ENCODE measurements around the gene TOP2B. TPM values are rescaled to one million over a fixed set of nuclear protein-coding genes. Genes with fewer than 3 reads are reported as not detected.

The TOP2B gene
- total and polyA plus RNA-seq, 7 experiments from 2014 or later: 66.6 to 190 (median 123) TPM

DNA sequence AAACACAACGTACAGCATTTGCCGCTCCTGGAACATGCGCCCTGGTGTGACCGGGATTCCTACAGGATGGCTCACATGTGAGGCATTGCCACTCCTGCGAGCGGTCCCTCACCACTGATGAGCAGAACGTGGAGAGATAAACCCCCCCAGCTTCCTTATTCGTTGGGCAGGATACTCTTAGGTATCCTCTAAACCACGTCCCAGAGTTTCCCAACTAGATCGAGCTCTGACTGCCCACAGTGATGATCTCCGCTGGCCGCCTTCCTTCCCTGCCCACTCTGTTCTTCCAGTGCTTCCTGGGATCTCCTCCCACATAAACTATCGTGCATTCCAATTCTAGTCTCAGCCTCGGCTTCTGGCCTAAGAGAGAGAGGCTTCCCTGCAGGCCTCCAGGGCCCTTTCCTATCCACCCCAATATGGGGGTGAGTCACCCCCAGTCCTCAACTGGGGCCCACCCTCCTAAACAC is 91.8 kb downstream of the TOP2B start:
- no peaks in the 10 kb centered on the region for H3K4me1 Mint-ChIP-seq
- POLR2A ChIA-PET: no interaction called here
- H3K4me3 Mint-ChIP-seq: no peak overlapping the region
- ATAC-seq: no peak
- no peak overlapping the region for H3K27ac ChIP-seq (ENCODE audit: low read depth, low read length)
- no peaks in the 10 kb centered on the region for H3K9me3 ChIP-seq (ENCODE audit: control insufficient read depth in 2 of 3, low read length in 3 of 3)
- H3K27me3 ChIP-seq (ENCODE audit: control insufficient read depth in 2 of 2, insufficient read depth in 2 of 2, low read length in 2 of 2): no peaks in the 10 kb centered on the region
- H3K27me3 Mint-ChIP-seq: peaks cover 0 to 15% (median 6%) of the 10 kb centered on the region in 5 donors
- no peaks in the 10 kb centered on the region for H3K36me3 Mint-ChIP-seq
- H3K4me3 ChIP-seq (ENCODE audit: low read length): no peak overlapping the region
- CTCF ChIA-PET: no interaction called here
- no peaks in the 10 kb centered on the region for H3K36me3 ChIP-seq (ENCODE audit: control insufficient read depth in 2 of 3, insufficient read depth in 3 of 3, low read length in 3 of 3)
- no peaks in the 10 kb centered on the region for H3K9me3 Mint-ChIP-seq
- intact Hi-C loops (cut with micrococcal nuclease): no loop called here
- H3K27ac Mint-ChIP-seq: no peak overlapping the region
- H3K4me1 ChIP-seq (ENCODE audit: control insufficient read depth in 2 of 2, insufficient read depth in 2 of 2, low read length in 2 of 2): no peaks in the 10 kb centered on the region
- no peak for DNase-seq

DNA sequence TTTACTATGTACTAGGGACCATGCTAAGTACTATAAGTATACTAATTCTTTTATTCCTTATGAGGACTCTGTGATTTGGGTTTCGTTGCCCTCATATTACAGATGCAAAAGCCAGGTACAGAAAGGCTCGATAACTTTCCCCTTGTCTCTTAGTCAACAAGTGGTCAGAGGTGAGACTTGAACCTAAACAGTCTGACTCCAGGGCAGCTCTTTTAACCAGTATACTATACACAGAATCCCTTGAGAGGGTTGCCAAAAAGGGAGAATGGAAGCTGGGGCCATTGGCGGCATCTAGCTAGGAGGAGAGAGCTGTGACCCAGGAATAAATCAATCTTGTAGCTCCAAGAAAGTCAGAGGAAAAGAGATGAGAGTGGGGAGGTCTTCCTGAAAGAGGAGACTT is 92.4 kb downstream of the TOP2B start:
- no peaks in the 10 kb centered on the region for H3K36me3 ChIP-seq (ENCODE audit: control insufficient read depth in 2 of 3, insufficient read depth in 3 of 3, low read length in 3 of 3)
- no peaks in the 10 kb centered on the region for H3K4me1 ChIP-seq (ENCODE audit: control insufficient read depth in 2 of 2, insufficient read depth in 2 of 2, low read length in 2 of 2)
- ChIA-PET CTCF (no interaction called here), POLR2A (no interaction called here)
- no peaks in the 10 kb centered on the region for H3K27me3 ChIP-seq (ENCODE audit: control insufficient read depth in 2 of 2, insufficient read depth in 2 of 2, low read length in 2 of 2)
- H3K9me3 Mint-ChIP-seq: no peaks in the 10 kb centered on the region
- H3K27me3 Mint-ChIP-seq: peaks cover 0 to 13% (median 6%) of the 10 kb centered on the region in 5 donors
- H3K27ac ChIP-seq (ENCODE audit: low read depth, low read length): no peak overlapping the region
- no peak overlapping the region for H3K27ac Mint-ChIP-seq
- DNase-seq: no peak
- H3K4me1 Mint-ChIP-seq: no peaks in the 10 kb centered on the region
- no peaks in the 10 kb centered on the region for H3K9me3 ChIP-seq (ENCODE audit: control insufficient read depth in 2 of 3, low read length in 3 of 3)
- H3K4me3 Mint-ChIP-seq: no peak overlapping the region
- ATAC-seq: no peak
- H3K4me3 ChIP-seq (ENCODE audit: low read length): no peak overlapping the region
- H3K36me3 Mint-ChIP-seq: no peaks in the 10 kb centered on the region
- intact Hi-C loops (cut with micrococcal nuclease): no loop called here

DNA sequence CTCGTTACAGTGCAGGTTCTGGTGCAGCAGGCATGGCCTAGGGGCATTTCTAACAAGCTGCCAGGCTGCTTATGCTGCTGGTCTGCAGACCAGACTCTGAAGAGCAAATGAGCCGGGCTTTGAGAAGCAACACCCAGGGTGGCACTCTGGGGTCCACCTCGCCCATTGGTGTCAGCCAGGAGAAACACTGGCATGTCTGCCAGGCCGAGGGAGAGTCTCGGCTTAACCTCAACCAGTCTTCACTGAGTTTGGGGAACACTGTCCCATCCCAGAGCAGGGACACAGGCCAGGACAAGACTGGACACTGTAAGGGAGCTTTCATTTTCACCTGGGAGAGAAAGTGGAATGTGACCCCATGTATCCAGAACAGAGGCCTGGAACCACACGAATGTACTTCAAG is 93.4 kb downstream of the TOP2B start:
- H3K4me3 ChIP-seq (ENCODE audit: low read length): no peak overlapping the region
- DNase-seq (no peak), ATAC-seq (no peak)
- no peak overlapping the region for H3K27ac ChIP-seq (ENCODE audit: low read depth, low read length)
- intact Hi-C loops (cut with micrococcal nuclease): no loop called here
- ChIA-PET CTCF (no interaction called here), POLR2A (no interaction called here)
- H3K27me3 Mint-ChIP-seq: peaks cover 0 to 7% (median 5%) of the 10 kb centered on the region in 5 donors
- H3K9me3 ChIP-seq (ENCODE audit: control insufficient read depth in 2 of 3, low read length in 3 of 3): no peaks in the 10 kb centered on the region
- no peak overlapping the region for H3K4me3 Mint-ChIP-seq
- H3K36me3 Mint-ChIP-seq: no peaks in the 10 kb centered on the region
- H3K27ac Mint-ChIP-seq: no peak overlapping the region
- no peaks in the 10 kb centered on the region for H3K9me3 Mint-ChIP-seq
- no peaks in the 10 kb centered on the region for H3K4me1 ChIP-seq (ENCODE audit: control insufficient read depth in 2 of 2, insufficient read depth in 2 of 2, low read length in 2 of 2)
- H3K4me1 Mint-ChIP-seq: no peaks in the 10 kb centered on the region
- H3K27me3 ChIP-seq (ENCODE audit: control insufficient read depth in 2 of 2, insufficient read depth in 2 of 2, low read length in 2 of 2): no peaks in the 10 kb centered on the region
- no peaks in the 10 kb centered on the region for H3K36me3 ChIP-seq (ENCODE audit: control insufficient read depth in 2 of 3, insufficient read depth in 3 of 3, low read length in 3 of 3)

DNA sequence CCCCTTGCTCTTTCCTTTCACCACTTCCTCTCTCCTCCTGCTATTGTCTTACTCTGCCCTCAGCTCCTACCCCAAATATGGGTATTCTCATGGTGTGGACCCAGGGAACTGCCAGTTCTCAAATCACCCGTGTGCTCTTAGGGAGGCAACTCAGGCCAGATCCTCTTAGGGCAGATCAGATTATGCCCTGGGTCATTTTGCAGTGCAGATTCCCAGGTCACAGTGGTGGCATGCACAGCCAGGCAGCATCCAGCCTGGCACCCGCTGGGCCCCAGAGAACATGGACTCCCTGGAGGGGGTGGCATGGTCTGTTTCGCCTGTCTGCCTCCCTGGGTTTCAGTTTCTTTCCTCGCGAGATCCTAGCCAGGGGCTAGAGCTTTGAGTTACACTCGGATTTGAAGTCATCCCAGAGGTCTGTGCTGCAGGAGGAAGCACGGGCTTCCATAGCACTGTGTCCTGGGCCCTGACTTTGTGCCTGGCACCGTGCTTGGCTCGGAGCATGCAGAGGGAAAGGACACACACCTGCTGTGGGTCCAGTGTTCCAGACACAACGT is 96.1 kb downstream of the TOP2B start:
- CTCF ChIA-PET: no interaction called here

DNA sequence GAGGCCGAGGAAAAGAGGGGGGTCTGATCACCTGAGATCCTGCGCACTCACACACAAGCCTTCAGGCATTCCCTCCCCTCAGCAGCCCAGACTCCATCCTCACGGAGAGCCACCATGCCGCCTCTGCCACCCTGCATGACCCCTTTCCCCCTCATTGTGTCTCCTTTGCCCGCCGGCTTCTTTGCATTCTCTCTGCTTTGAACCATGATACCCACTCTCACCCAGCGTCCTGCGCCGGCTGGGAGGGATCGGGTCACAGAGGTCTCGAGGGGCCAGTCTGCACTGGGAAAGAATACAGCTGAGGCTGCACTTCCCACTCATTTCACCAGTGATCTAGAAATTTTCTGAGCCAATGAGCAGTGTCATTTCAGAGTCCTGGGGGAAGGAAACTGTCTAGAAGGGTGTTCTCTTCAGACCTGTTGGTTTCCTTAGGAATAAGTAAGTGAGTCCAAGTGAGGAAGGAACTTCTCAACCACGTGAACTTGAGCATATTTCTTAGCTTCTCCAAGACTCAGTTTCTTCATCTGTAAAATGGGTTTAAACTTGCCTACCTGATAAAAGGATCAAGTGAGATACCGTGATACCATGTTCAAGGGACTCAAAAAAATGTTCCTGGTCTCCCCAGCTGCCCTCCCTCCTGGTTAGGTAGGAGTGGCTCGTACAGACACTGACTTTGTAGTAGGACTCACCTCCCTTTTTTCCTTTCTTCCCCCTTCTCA is 96.7 kb downstream of the TOP2B start:
- DNase-seq (no peak), ATAC-seq (no peak)
- Histone ChIP-seq H3K27ac (ENCODE audit: low read depth, low read length) (no peak overlapping the region), H3K9me3 (ENCODE audit: control insufficient read depth in 2 of 3, low read length in 3 of 3) (no peaks in the 10 kb centered on the region), H3K4me1 (ENCODE audit: control insufficient read depth in 2 of 2, insufficient read depth in 2 of 2, low read length in 2 of 2) (no peaks in the 10 kb centered on the region), H3K36me3 (ENCODE audit: control insufficient read depth in 2 of 3, insufficient read depth in 3 of 3, low read length in 3 of 3) (no peaks in the 10 kb centered on the region), H3K4me3 (ENCODE audit: low read length) (no peak overlapping the region), H3K27me3 (ENCODE audit: control insufficient read depth in 2 of 2, insufficient read depth in 2 of 2, low read length in 2 of 2) (no peaks in the 10 kb centered on the region)
- Mint-ChIP-seq H3K4me1 (no peaks in the 10 kb centered on the region), H3K4me3 (no peak overlapping the region), H3K36me3 (no peaks in the 10 kb centered on the region), H3K27me3 (peaks cover 0 to 6% (median 0%) of the 10 kb centered on the region in 5 donors), H3K9me3 (no peaks in the 10 kb centered on the region), H3K27ac (no peak overlapping the region)
- intact Hi-C loops (cut with micrococcal nuclease): no loop called here
- ChIA-PET POLR2A (no interaction called here), CTCF (no interaction called here)

More for the DNA sequence above, 96.1 kb downstream of the TOP2B start:
- Histone ChIP-seq H3K4me1 (ENCODE audit: control insufficient read depth in 2 of 2, insufficient read depth in 2 of 2, low read length in 2 of 2) (no peaks in the 10 kb centered on the region), H3K27me3 (ENCODE audit: control insufficient read depth in 2 of 2, insufficient read depth in 2 of 2, low read length in 2 of 2) (no peaks in the 10 kb centered on the region), H3K4me3 (ENCODE audit: low read length) (no peak overlapping the region), H3K9me3 (ENCODE audit: control insufficient read depth in 2 of 3, low read length in 3 of 3) (no peaks in the 10 kb centered on the region), H3K27ac (ENCODE audit: low read depth, low read length) (no peak overlapping the region), H3K36me3 (ENCODE audit: control insufficient read depth in 2 of 3, insufficient read depth in 3 of 3, low read length in 3 of 3) (no peaks in the 10 kb centered on the region)
- peaks cover 0 to 6% (median 0%) of the 10 kb centered on the region in 5 donors for H3K27me3 Mint-ChIP-seq
- intact Hi-C loops (cut with micrococcal nuclease): no loop called here
- ATAC-seq: no peak
- no peaks in the 10 kb centered on the region for H3K4me1 Mint-ChIP-seq
- H3K9me3 Mint-ChIP-seq: no peaks in the 10 kb centered on the region
- no peaks in the 10 kb centered on the region for H3K36me3 Mint-ChIP-seq
- no peak overlapping the region for H3K4me3 Mint-ChIP-seq
- POLR2A ChIA-PET: no interaction called here
- DNase-seq: no peak
- H3K27ac Mint-ChIP-seq: no peak overlapping the region

DNA sequence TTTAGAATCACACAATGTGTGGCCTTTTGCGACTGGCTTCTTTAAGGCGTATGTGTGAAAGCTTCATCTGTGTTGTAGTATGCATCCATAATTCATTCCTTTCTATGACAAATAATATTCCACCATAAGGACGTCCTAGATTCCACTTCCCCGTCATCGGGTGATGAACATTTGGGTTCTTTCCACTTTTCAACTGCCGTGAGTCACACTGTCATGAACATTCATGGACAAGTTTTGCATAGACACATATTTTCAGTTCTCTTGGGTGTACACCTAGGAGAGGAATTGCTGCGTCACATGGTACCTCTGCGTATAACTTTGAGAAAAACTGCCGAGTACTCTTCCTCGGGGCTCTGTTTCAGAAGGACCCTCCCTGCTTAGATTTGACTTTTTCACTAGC is 97.3 kb downstream of the TOP2B start:
- Mint-ChIP-seq H3K27ac (no peak overlapping the region), H3K36me3 (no peaks in the 10 kb centered on the region), H3K4me3 (no peak overlapping the region), H3K9me3 (no peaks in the 10 kb centered on the region), H3K4me1 (no peaks in the 10 kb centered on the region), H3K27me3 (peaks cover 0 to 6% (median 3%) of the 10 kb centered on the region in 5 donors)
- DNase-seq (no peak), ATAC-seq (no peak)
- intact Hi-C loops (cut with micrococcal nuclease): no loop called here
- ChIA-PET POLR2A (no interaction called here), CTCF (no interaction called here)
- Histone ChIP-seq H3K4me1 (ENCODE audit: control insufficient read depth in 2 of 2, insufficient read depth in 2 of 2, low read length in 2 of 2) (no peaks in the 10 kb centered on the region), H3K4me3 (ENCODE audit: low read length) (no peak overlapping the region), H3K27me3 (ENCODE audit: control insufficient read depth in 2 of 2, insufficient read depth in 2 of 2, low read length in 2 of 2) (no peaks in the 10 kb centered on the region), H3K9me3 (ENCODE audit: control insufficient read depth in 2 of 3, low read length in 3 of 3) (no peaks in the 10 kb centered on the region), H3K27ac (ENCODE audit: low read depth, low read length) (no peak overlapping the region), H3K36me3 (ENCODE audit: control insufficient read depth in 2 of 3, insufficient read depth in 3 of 3, low read length in 3 of 3) (no peaks in the 10 kb centered on the region)

DNA sequence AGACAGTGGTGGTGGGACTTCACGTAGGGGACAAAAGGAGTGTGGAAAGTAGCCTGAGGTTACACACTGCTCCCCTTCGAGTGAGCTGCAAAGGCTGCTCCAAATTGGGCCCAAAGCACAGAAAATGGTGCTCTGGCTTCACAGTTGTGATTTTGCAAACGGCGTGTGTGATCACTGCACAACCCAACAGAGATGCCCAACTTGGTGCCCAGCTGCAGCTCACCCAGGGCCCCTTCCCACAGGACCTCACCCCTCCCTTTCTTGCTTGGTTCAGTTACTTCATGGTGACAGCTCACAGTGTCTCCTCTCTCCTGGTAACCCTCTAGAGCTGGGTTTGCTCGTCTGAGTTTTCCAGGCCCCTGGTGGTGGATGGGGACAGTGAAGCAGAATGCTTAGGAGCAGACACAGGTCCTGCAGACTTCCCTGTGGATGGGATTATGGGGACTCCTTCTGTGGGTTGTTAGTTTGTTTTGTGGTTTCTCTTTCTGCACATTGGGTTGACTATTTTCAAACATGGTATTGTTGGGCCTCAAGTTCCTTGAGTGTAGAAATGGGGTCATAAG is 98.3 kb downstream of the TOP2B start:
- no peaks in the 10 kb centered on the region for H3K36me3 ChIP-seq (ENCODE audit: control insufficient read depth in 2 of 3, insufficient read depth in 3 of 3, low read length in 3 of 3)
- H3K27me3 ChIP-seq (ENCODE audit: control insufficient read depth in 2 of 2, insufficient read depth in 2 of 2, low read length in 2 of 2): no peaks in the 10 kb centered on the region
- Mint-ChIP-seq H3K36me3 (no peaks in the 10 kb centered on the region), H3K4me3 (no peak overlapping the region), H3K9me3 (no peaks in the 10 kb centered on the region), H3K27me3 (peaks cover 0 to 8% (median 5%) of the 10 kb centered on the region in 5 donors), H3K27ac (no peak overlapping the region), H3K4me1 (no peaks in the 10 kb centered on the region)
- POLR2A ChIA-PET: no interaction called here
- no peak for DNase-seq
- no peaks in the 10 kb centered on the region for H3K4me1 ChIP-seq (ENCODE audit: control insufficient read depth in 2 of 2, insufficient read depth in 2 of 2, low read length in 2 of 2)
- CTCF ChIA-PET: no interaction called here
- no peak overlapping the region for H3K4me3 ChIP-seq (ENCODE audit: low read length)
- intact Hi-C loops (cut with micrococcal nuclease): no loop called here
- ATAC-seq: no peak
- H3K27ac ChIP-seq (ENCODE audit: low read depth, low read length): no peak overlapping the region
- H3K9me3 ChIP-seq (ENCODE audit: control insufficient read depth in 2 of 3, low read length in 3 of 3): no peaks in the 10 kb centered on the region
